HFF-Myc (cell line): ENCODE results near the gene FCAMR.

Source experiments
- DNase-seq: peaks from one replicate; pipeline ENCODE4 v3.0.0-alpha.2; 2011; ENCODE audit warnings: low read depth; ENCODE audit errors: extremely low read depth
- H3K4me3 ChIP-seq: replicated peaks from 2 replicates; pipeline ENCODE4 v1.5.1; 2011; ENCODE audit warnings: low read depth, mild to moderate bottlenecking, control low read depth, low read length
- TF ChIP-seq, protein P1 (sequence below): IDR thresholded peaks from 2 replicates; pipeline ENCODE4 v1.5.1; 2012; ENCODE audit warnings: mild to moderate bottlenecking, low read depth, low read length, control low read depth; ENCODE audit errors: missing control alignments

FCAMR gene

GRCh38 chr1:206962272-206962671 is 8.0 kb downstream of the FCAMR start:
- no peak overlapping the region for H3K4me3 ChIP-seq
- DNase-seq = no peak
- TF ChIP-seq, protein P1, sequence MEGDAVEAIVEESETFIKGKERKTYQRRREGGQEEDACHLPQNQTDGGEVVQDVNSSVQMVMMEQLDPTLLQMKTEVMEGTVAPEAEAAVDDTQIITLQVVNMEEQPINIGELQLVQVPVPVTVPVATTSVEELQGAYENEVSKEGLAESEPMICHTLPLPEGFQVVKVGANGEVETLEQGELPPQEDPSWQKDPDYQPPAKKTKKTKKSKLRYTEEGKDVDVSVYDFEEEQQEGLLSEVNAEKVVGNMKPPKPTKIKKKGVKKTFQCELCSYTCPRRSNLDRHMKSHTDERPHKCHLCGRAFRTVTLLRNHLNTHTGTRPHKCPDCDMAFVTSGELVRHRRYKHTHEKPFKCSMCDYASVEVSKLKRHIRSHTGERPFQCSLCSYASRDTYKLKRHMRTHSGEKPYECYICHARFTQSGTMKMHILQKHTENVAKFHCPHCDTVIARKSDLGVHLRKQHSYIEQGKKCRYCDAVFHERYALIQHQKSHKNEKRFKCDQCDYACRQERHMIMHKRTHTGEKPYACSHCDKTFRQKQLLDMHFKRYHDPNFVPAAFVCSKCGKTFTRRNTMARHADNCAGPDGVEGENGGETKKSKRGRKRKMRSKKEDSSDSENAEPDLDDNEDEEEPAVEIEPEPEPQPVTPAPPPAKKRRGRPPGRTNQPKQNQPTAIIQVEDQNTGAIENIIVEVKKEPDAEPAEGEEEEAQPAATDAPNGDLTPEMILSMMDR = no peak

DNA sequence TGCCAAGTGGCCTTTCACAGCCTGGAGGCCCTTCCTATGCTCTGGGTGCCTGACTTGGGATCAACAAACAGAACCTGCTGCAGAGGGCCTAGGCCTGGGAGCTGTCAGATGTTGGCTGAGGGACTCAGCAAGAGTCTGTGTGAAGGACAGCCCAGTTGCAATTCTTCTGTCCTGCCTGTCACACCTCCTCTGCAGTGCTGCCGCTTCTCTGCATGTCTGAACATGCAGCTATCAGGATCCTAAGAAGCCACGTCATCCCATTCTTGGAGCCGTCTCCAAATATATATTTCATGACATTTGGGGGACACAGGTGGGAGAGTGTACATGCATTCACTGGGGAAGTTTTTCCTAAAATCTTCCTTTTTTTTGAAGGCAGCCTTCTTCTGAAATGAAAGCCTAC is 8.6 kb downstream of the FCAMR start:
- no peak for DNase-seq
- TF ChIP-seq, protein P1 = no peak
- no peak overlapping the region for H3K4me3 ChIP-seq

DNA sequence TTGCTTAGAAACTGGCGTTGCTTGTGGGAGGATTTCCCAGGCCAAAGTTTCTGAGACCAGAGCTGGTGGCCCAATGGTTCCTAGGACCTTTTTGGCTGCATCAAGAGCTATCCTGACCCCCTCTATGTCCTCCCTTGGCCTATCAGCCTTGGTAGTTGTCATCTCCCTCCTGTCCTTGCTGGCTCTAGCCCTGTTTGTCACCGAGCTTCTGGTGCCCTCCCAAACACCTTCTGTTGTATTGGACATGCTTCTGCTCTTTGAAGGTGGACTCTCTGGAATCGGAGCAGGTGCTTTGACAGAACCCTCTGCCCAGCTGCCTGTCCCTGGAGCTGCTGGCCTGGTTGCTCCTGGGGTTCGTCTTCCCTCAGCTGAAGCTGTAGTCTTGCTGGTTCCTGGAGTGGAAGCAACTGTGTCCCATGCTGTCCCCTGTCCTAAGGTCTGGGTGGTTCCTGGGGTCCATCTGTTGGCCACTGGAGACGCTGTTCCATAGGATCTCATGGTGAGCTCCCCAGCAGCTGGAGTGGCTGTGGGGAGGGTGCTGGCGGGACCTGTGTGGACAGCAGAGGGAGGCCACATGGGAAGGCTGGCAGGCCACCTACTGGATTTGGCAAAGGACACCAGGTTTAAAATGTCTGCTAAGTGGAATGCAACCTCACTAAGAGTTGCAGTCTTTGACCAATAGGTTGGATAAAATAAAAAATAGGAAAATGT is 9.4 kb downstream of the FCAMR start:
- TF ChIP-seq, protein P1 = no peak
- DNase-seq = no peak

GRCh38 chr1:206958144-206958543 is 12.1 kb downstream of the FCAMR start:
- TF ChIP-seq, protein P1 = no peak
- H3K4me3 ChIP-seq = no peak overlapping the region
- no peak for DNase-seq

More for the DNA sequence above, 9.4 kb downstream of the FCAMR start:
- no peak overlapping the region for H3K4me3 ChIP-seq

DNA sequence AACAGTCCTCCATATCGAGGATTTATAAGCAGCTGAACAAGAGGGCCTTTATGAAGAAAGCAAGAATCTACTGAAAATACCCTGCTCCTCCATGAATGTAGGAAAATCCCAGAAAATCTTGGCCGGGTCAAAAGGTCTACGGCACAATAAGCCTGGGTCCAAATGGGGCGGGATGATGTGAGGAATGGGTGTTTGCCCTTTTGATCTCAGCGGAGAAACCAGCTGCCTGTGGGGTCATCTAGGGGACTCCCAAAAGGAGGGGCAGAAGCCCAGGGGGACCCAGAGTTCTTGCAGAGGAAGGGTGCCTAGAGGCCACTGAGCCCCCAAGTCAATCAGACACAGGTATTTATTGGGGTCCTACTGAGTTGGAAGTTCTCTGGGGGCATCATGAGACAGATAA is 12.6 kb downstream of the FCAMR start:
- no peak for DNase-seq
- no peak overlapping the region for H3K4me3 ChIP-seq
- TF ChIP-seq, protein P1 = no peak

GRCh38 chr1:206955476-206956451 is 14.5 kb downstream of the FCAMR start:
- TF ChIP-seq, protein P1 = no peak
- H3K4me3 ChIP-seq = no peak overlapping the region
- DNase-seq = peak; percentile 29
